Measurements from ENCODE around the gene LPP. TPM values are rescaled to one million over a fixed set of nuclear protein-coding genes. Genes with fewer than 3 reads are reported as not detected.
"Not testable (repeated sequence)": the region's sequence is repeated elsewhere in the genome, so short reads cannot be mapped to it uniquely, and the experiment has no call there.

LPP gene
- total RNA-seq, 1 donor from 2014 or later, result 184 TPM

DNA sequence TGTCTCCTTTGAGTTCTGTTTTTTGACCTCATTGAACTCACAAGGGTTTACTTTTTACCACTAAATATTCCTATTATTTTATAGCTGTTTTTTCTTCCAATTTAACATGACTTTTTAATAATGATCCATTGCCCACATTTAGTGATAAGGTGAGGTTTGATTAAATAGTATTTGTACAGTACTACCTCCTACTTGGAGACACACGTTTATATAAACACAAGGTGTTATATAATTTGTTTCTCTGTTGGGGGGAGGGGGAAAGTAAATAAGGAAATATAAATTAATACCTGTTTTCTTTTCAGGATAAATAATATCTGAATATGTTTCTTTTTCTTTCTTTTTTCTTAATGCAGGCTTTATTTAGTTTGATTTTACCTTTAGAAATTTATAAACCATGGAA is 281.3 kb downstream of the LPP start:
- Mint-ChIP-seq H3K9me3 (ENCODE audit: unreplicated experiment) (peaks cover 10% of the 10 kb centered on the region), H3K4me1 (ENCODE audit: unreplicated experiment) (peaks cover 52% of the 10 kb centered on the region), H3K27ac (ENCODE audit: unreplicated experiment) (no peak overlapping the region), H3K27me3 (ENCODE audit: unreplicated experiment) (no peaks in the 10 kb centered on the region), H3K4me3 (ENCODE audit: unreplicated experiment) (no peak overlapping the region), H3K36me3 (ENCODE audit: unreplicated experiment) (peaks cover 15% of the 10 kb centered on the region)
- no peak for DNase-seq (ENCODE audit: extremely low spot score, unreplicated experiment)
- TF ChIP-seq, protein P1, sequence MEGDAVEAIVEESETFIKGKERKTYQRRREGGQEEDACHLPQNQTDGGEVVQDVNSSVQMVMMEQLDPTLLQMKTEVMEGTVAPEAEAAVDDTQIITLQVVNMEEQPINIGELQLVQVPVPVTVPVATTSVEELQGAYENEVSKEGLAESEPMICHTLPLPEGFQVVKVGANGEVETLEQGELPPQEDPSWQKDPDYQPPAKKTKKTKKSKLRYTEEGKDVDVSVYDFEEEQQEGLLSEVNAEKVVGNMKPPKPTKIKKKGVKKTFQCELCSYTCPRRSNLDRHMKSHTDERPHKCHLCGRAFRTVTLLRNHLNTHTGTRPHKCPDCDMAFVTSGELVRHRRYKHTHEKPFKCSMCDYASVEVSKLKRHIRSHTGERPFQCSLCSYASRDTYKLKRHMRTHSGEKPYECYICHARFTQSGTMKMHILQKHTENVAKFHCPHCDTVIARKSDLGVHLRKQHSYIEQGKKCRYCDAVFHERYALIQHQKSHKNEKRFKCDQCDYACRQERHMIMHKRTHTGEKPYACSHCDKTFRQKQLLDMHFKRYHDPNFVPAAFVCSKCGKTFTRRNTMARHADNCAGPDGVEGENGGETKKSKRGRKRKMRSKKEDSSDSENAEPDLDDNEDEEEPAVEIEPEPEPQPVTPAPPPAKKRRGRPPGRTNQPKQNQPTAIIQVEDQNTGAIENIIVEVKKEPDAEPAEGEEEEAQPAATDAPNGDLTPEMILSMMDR (IDR thresholded peaks at IDR 0.05), result no peak

DNA sequence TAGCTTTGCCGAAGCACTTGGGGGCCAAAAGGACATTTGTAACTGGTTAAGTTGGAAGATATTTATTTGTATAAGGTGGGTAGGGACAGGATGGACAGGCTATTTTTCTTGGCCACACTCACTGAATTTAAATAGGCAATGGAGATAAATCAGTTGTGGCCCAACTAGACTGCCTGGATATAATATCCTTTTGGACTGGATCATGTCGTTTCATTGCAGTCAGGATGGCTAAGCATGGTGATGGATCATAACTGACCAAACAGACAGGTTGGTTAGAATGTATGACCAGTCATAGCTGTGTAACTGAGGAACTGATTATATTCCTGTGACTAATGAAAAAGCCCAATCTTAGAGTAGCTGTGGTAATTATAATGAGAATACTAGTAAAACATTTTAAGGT is 284.0 kb downstream of the LPP start:
- TF ChIP-seq, protein P1 (IDR thresholded peaks at IDR 0.05), result no peak
- H3K4me3 Mint-ChIP-seq (ENCODE audit: unreplicated experiment), result no peak overlapping the region
- H3K27ac Mint-ChIP-seq (ENCODE audit: unreplicated experiment), result peak overlapping the region; percentile 29
- no peaks in the 10 kb centered on the region for H3K27me3 Mint-ChIP-seq (ENCODE audit: unreplicated experiment)
- peaks cover 6% of the 10 kb centered on the region for H3K9me3 Mint-ChIP-seq (ENCODE audit: unreplicated experiment)
- H3K36me3 Mint-ChIP-seq (ENCODE audit: unreplicated experiment), result peaks cover 16% of the 10 kb centered on the region
- DNase-seq (ENCODE audit: extremely low spot score, unreplicated experiment), result no peak
- peaks cover 40% of the 10 kb centered on the region for H3K4me1 Mint-ChIP-seq (ENCODE audit: unreplicated experiment)

DNA sequence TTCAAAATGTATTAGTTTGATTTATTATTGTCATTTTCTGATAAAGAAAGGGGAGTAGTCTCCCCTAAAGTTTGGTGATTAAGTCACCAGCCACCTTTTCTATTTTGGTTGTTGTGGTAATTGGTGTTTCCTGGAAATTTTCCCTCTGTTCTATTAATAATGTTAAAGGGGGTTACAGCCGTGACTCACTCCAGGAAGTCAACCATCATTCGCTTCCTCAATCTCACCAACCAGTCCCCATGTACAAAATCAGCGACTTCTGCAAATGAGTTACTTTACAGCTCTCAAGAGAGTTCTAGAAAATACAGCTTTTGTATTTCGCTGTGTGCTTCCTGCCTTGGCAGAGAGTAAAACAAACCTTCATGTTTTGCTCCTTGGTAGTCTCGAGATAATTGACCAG is 285.1 kb downstream of the LPP start:
- no peaks in the 10 kb centered on the region for H3K27me3 Mint-ChIP-seq (ENCODE audit: unreplicated experiment)
- H3K36me3 Mint-ChIP-seq (ENCODE audit: unreplicated experiment), result peaks cover 12% of the 10 kb centered on the region
- TF ChIP-seq, protein P1 (IDR thresholded peaks at IDR 0.05), result no peak
- H3K9me3 Mint-ChIP-seq (ENCODE audit: unreplicated experiment), result peaks cover 6% of the 10 kb centered on the region
- peak overlapping the region; percentile 9 for H3K27ac Mint-ChIP-seq (ENCODE audit: unreplicated experiment)
- no peak for DNase-seq (ENCODE audit: extremely low spot score, unreplicated experiment)
- H3K4me3 Mint-ChIP-seq (ENCODE audit: unreplicated experiment), result no peak overlapping the region
- peaks cover 32% of the 10 kb centered on the region for H3K4me1 Mint-ChIP-seq (ENCODE audit: unreplicated experiment)

DNA sequence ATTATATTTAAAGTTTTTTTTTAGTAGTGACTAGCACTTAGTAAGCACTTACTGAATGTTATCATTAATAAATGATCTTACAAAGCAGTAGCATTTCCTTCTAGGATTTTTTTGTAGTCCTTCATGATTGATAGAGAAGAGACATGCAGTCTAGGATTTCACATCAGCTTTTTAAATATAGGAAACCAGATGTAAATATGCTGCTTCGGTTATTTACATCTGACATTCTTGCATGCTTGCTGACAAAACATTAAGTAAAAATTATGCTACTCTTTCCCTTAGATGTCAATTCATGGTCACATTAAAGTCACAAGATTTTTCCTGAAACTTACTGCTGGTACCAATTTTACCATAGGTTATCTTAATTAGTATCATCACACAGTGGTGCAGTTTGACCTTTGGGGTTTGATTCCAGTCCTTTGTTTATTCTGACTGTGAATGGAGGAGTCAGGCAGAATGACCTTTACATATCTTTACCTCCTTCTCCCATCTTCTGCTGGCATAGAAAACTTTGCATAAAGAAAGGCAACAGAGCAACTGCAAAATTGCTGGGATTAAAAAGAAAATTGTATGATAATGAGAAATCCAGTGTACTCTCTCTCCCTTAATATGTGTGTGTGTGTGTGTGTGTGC is 286.5 kb downstream of the LPP start:
- H3K27ac Mint-ChIP-seq (ENCODE audit: unreplicated experiment), result no peak overlapping the region
- H3K4me1 Mint-ChIP-seq (ENCODE audit: unreplicated experiment), result peaks cover 28% of the 10 kb centered on the region

DNA sequence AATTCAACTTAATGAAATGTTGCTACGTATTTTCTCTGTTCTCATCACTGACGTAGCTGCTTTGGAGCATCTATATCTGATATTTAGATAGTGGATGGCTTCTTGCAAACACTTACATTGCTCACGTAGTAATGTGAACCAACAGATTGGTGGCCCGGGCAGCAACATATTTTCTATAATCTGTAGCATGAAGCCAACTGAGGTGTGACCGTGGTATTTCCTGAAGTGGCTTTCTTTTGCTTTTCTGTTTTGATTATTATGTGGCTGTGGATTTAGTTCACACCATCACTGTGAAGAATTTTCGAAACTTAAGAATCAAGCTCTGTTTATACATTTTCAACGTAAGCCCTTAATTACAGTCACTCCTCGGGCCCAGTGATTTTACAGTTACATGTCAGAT is 288.5 kb downstream of the LPP start:
- no peak for DNase-seq (ENCODE audit: extremely low spot score, unreplicated experiment)
- no peak overlapping the region for H3K4me3 Mint-ChIP-seq (ENCODE audit: unreplicated experiment)
- H3K27ac Mint-ChIP-seq (ENCODE audit: unreplicated experiment), result no peak overlapping the region
- H3K4me1 Mint-ChIP-seq (ENCODE audit: unreplicated experiment), result peaks cover 23% of the 10 kb centered on the region
- TF ChIP-seq, protein P1 (IDR thresholded peaks at IDR 0.05), result no peak
- peaks cover 5% of the 10 kb centered on the region for H3K9me3 Mint-ChIP-seq (ENCODE audit: unreplicated experiment)
- no peaks in the 10 kb centered on the region for H3K27me3 Mint-ChIP-seq (ENCODE audit: unreplicated experiment)
- peaks cover 13% of the 10 kb centered on the region for H3K36me3 Mint-ChIP-seq (ENCODE audit: unreplicated experiment)

More for the DNA sequence above, 286.5 kb downstream of the LPP start:
- DNase-seq (ENCODE audit: extremely low spot score, unreplicated experiment), result no peak
- TF ChIP-seq, protein P1 (IDR thresholded peaks at IDR 0.05), result no peak
- peaks cover 13% of the 10 kb centered on the region for H3K36me3 Mint-ChIP-seq (ENCODE audit: unreplicated experiment)
- H3K4me3 Mint-ChIP-seq (ENCODE audit: unreplicated experiment), result no peak overlapping the region
- peaks cover 5% of the 10 kb centered on the region for H3K9me3 Mint-ChIP-seq (ENCODE audit: unreplicated experiment)
- H3K27me3 Mint-ChIP-seq (ENCODE audit: unreplicated experiment), result no peaks in the 10 kb centered on the region

DNA sequence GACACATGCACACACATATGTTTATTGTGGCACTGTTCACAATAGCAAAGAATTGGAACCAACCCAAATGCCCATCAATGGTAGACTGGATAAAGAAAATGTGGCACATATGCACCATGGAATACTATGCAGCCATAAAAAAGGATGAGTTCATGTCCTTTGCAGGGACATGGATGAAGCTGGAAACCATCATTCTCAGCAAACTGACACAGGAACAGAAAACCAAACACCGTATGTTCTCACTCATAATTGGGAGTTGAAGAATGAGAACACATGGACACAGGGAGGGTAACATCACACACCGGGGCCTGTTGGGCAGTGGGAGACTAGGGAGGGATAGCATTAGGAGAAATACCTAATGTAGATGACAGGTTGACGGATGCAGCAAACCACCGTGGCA is 291.2 kb downstream of the LPP start:
- H3K27me3 Mint-ChIP-seq (ENCODE audit: unreplicated experiment); H3K4me3 Mint-ChIP-seq (ENCODE audit: unreplicated experiment); DNase-seq (ENCODE audit: extremely low spot score, unreplicated experiment); H3K36me3 Mint-ChIP-seq (ENCODE audit: unreplicated experiment); H3K27ac Mint-ChIP-seq (ENCODE audit: unreplicated experiment); H3K9me3 Mint-ChIP-seq (ENCODE audit: unreplicated experiment): not testable (repeated sequence)
- H3K4me1 Mint-ChIP-seq (ENCODE audit: unreplicated experiment), result peaks cover 13% of the 10 kb centered on the region

Measured in osteocyte (in vitro differentiated cells).